Neutrophil (primary cell): ENCODE results near the gene HAUS5.

Source experiments
- H3K27ac ChIP-seq: fragments of 200-600 bp; sonication (generic); 2 replicates; pipeline ENCODE4 v1.5.1; 2016; ENCODE audit warnings: mild to moderate bottlenecking, moderate library complexity
- H3K27me3 ChIP-seq: fragments of 200-600 bp; sonication (generic); 2 replicates; pipeline ENCODE4 v1.6.0; 2016; ENCODE audit warnings: mild to moderate bottlenecking
- H3K36me3 ChIP-seq: fragments of 200-600 bp; sonication (generic); 2 replicates; pipeline ENCODE4 v1.5.1; 2017
- H3K4me1 ChIP-seq, 2 experiments: fragments of 200-600 bp in 1 of 2; sonication (generic) in 1 of 2; 1 replicate in 1 of 2; 2 replicates in 1 of 2; pipeline versions ENCODE4 v1.5.1 to v1.6.1; 2013 to 2016; ENCODE audit warnings: low read depth in 1 of 2, low read length in 1 of 2, mild to moderate bottlenecking in 1 of 2, moderate library complexity in 1 of 2; ENCODE audit not compliant: control insufficient read depth in 1 of 2, insufficient read depth in 1 of 2
- H3K4me3 ChIP-seq, 2 experiments: fragments of 200-600 bp in 1 of 2; sonication (generic) in 1 of 2; 1 replicate in 1 of 2; 2 replicates in 1 of 2; pipeline ENCODE4 v1.5.1; 2013 to 2016; ENCODE audit warnings: low read depth in 1 of 2, low read length in 1 of 2, mild to moderate bottlenecking in 1 of 2, moderate library complexity in 1 of 2
- H3K9me3 ChIP-seq: fragments of 200-600 bp; sonication (generic); 2 replicates; pipeline ENCODE4 v1.5.1; 2016
- CTCF ChIP-seq: fragments of 200-600 bp; sonication (generic); IDR thresholded peaks from 2 replicates; pipeline ENCODE4 v1.5.1; 2016; ENCODE audit warnings: antibody characterized with exemption

HAUS5 gene

GRCh38 chr19:35609851-35610353, 2.6 kb upstream of the HAUS5 start:
- H3K27me3 ChIP-seq: no peaks in the 10 kb centered on the region
- H3K36me3 ChIP-seq: no peaks in the 10 kb centered on the region
- peaks cover 26 to 28% of the 10 kb centered on the region in 2 experiments for H3K4me1 ChIP-seq
- H3K9me3 ChIP-seq: no peaks in the 10 kb centered on the region
- no peak overlapping the region for H3K4me3 ChIP-seq
- H3K27ac ChIP-seq: peak overlapping the region; percentile 15
- no peak for TF ChIP-seq CTCF

GRCh38 chr19:35612224-35612558, 344 bp upstream of the HAUS5 start:
- Histone ChIP-seq H3K4me1 (peaks cover 22 to 28% of the 10 kb centered on the region in 2 experiments), H3K27me3 (no peaks in the 10 kb centered on the region), H3K4me3 (peak overlapping the region; percentile 71 to 82), H3K36me3 (no peaks in the 10 kb centered on the region), H3K9me3 (no peaks in the 10 kb centered on the region), H3K27ac (peak overlapping the region; percentile 12)
- TF ChIP-seq CTCF: no peak

- H3K27me3 ChIP-seq: no peaks in the 10 kb centered on the region
- no peak for TF ChIP-seq CTCF
- peaks cover 22 to 28% of the 10 kb centered on the region in 2 experiments for H3K4me1 ChIP-seq
- no peaks in the 10 kb centered on the region for H3K9me3 ChIP-seq
- no peak overlapping the region for H3K27ac ChIP-seq
- peaks cover 10% of the 10 kb centered on the region for H3K36me3 ChIP-seq
- H3K4me3 ChIP-seq: no peak overlapping the region
Observed at GRCh38 chr19:35613574-35613973, 1.0 kb downstream of the HAUS5 start.

GRCh38 chr19:35615036-35615435, 2.5 kb downstream of the HAUS5 start:
- TF ChIP-seq CTCF: no peak
- H3K27me3 ChIP-seq: no peaks in the 10 kb centered on the region
- H3K36me3 ChIP-seq: peaks cover 13% of the 10 kb centered on the region
- H3K9me3 ChIP-seq: no peaks in the 10 kb centered on the region
- no peak overlapping the region for H3K27ac ChIP-seq
- H3K4me3 ChIP-seq: no peak overlapping the region
- H3K4me1 ChIP-seq: peaks cover 16 to 21% of the 10 kb centered on the region in 2 experiments

GRCh38 chr19:35618857-35619256, 6.3 kb downstream of the HAUS5 start:
- Histone ChIP-seq H3K27me3 (no peaks in the 10 kb centered on the region), H3K4me1 (no peaks in the 10 kb centered on the region), H3K9me3 (no peaks in the 10 kb centered on the region), H3K27ac (no peak overlapping the region), H3K4me3 (no peak overlapping the region), H3K36me3 (peaks cover 20% of the 10 kb centered on the region)
- no peak for TF ChIP-seq CTCF
